GM21723 (cell line): ENCODE data around the gene SLC12A6.
"Not testable (repeated sequence)": the region's sequence is repeated elsewhere in the genome, so short reads cannot be mapped to it uniquely, and the experiment has no call there.

Experiments
- ATAC-seq: cut with Tn5 transposase; IDR thresholded peaks from one replicate; pipeline ENCODE4 v1.9.1; 2021; ENCODE audit warnings: mild to moderate bottlenecking, moderate library complexity; ENCODE audit not compliant: unreplicated experiment

The SLC12A6 gene

DNA sequence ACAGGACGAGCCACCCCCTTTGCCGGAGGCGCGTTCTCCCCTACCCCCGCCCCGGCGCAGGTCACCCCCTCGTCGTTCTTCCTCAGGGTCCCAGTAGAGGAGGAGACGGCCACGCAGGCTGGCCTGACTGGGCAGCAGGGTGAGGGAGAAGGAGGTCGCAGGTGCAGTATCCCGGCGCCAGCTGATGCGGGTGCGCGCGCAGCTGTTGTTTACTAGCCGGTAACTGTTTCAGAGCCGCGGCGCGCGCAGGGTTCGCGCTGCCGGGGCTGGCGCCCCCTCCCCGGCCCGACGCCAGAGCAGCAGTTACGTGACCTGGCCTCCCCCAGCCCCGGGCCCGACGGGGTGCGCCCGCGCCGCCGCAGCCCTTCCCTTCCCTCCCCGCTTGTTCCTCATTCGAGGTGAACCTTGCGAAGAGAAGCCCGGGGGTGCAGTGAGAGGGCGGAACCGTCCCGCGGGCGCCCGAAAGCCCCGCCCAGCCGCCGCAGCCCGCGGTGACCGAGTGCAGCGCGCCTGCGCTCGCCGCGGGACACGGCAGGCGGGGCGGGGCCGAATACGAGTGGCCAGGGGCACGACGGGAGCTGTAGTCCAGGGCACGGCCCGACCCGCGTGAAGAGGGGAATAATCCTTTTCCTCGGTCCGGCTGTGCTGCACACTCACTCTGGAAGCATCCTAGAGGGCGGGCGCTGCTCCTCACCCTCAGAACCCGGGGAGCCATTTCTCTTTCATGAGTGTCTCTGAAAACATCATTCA, at the start of gene SLC12A6:
SLC12A6 (minus strand) TSS at position 225 of the 750 bp plus-strand sequence. CDS start 1,101 bp downstream, outside the sequence.
- ATAC-seq, result peak; percentile 66

DNA sequence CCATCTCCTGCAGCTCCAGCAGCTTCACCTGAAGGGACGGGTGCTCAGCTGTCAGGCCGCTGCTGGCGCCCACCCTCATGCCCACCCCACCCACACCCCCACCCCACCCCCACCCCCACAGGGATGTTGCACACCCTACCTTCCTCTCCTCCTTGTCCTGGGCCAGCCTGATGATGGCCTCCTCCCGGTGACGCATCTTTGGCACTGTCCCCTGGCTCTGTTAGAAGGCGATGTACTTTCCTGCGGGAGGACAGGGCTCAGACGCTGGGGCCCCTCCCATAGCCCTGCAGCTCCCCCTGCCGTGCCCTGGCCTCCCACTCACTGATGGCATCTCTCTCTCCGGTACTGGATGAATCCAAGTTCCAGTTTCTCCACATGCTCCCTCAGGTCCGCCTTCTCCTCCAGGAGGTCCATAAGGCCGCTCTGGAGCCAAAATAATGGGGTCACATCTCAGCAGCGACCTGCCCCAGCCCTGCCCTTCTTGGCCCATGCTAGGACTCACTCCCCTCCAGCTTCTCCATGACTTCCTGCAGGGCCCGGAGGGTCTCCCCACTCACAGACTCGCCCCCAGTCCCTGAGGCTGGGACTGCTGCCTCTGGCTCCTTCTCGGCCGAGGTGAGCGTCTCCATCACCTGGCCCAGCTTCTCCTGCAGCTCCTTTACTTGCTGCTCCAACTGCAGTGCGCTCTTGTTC, 44.4 kb upstream of the SLC12A6 start:
- ATAC-seq, result not testable (repeated sequence)

DNA sequence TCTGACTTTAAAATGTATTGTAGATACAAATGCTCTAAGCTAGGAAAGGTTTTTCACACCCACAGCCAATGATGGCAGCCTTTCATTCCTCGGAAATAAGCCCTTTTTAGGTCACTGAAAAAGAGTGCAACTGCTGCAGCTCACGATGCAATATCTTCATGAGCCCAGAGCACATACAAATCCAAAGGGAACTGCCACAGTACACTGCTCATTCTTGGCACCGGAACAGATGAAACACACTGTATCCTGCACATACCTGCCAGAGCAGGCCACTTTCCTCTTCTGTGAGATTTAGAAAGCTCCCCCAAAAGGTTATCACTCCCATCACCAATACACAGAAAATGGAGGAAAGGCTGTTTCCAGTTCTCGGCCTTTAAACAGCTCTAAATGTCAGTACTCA, 42.9 kb upstream of the SLC12A6 start:
- ATAC-seq, result not testable (repeated sequence)

DNA sequence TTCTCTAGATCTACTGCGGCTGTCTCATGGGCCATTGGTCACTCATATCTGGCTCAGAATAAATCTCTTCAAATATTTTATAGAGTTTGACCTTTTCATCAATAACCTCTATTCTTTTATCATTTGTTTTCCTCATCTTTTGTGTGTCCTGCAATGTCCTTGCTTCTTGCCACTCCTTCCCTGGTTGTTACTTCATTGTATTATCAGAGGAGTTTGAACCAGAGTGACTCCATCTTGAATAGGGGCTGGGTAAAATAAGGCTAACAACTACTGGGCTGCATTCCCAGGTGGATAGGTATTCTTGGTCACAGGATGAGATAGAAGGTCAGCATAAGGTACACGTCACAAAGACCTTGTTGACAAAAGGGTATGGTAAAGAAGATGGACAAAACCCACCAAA, 39.3 kb upstream of the SLC12A6 start:
- ATAC-seq, result no peak

DNA sequence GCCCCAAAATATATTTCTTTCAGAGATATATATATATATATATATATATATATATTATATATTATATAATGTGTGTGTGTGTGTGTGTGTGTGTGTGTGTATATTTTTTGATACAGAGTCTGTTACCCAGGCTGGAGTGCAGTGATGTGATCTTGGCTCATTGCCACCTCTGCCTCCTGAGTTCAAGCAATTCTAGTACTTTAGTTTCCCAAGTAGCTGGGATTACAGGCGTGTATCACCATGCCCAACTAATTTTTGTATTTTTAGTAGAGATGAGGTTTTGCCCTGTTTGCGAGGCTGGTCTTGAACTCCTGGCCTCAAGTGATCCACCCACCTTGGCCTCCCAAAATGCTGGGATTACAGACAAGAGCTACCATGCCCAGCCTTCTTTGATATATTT, 38.0 kb upstream of the SLC12A6 start:
- ATAC-seq, result not testable (repeated sequence)

DNA sequence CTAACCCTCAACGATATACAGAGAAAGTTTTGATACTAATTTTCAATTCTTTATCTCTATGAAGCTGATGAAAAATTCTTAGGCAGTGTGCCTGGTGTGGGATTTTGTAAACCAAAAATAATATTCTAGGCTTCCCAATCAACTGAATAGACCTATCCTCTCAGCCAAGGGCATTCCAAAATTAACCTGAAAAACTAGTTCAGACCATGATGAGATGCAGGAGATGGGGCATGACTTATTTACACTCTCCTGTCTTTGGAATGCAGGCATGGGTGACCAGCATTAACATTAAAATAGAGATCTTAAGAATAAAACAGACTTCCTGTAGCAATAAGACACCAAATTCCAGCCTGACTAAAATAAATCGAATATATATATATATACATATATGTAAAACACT, 37.2 kb upstream of the SLC12A6 start:
- no peak for ATAC-seq

DNA sequence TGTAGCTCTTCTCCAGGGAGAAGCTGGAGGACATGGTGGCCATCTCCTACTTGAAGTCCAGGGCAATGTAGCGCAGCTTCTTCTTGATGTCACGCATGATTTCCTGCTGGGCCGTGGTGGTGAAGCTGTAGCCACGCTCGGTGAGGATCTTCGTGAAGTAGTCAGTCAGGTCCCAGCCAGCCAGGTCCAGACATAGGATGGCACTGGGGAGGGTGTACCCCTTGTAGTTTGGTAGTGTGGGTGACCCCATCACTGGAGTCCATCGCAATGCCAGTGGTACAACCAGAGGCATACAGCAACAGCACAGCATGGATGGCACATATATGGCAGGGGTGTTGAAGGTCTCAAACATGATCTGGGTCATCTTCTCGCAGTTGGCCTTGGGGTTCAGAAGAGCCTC, 36.4 kb upstream of the SLC12A6 start:
- no peak for ATAC-seq

DNA sequence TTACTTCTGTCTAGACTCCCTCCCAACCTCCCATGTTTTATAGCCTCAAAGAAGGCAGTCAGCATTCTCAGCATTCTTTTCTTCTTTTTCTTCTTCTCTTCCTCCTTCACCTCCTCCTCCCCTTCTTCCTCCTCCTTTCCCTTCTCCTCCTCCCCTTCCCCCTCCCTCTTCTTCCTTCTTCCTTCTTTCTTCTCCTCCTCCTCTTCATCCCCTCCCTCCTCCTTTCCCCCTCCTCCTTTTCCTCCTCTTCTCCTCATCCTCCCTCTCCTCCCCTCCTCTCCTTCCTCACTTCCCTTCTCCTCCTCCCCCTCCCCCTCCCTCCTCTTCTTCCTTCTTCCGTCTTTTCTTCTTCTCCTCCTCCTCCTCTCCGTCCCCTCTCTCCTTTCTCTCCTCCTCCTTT, 33.1 kb upstream of the SLC12A6 start:
- no peak for ATAC-seq

DNA sequence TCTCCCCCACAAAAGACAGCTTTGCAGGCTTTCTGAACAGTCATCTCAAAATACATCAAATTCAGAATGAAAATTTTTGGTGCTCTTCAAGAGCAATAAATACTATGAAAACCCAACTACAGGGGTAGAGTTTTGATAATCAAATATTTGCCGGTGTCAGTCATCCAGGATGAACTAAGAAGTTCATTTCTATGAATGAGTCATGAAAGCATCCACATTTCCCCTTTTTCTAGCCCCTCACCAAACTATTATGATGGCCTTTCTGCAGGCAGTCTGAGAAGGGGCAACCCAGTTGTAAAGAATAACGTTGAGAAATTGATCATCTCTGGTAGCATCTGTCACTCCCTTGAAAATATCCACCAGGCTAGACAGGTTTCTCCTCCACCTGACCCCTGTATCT, 32.5 kb upstream of the SLC12A6 start:
- no peak for ATAC-seq

DNA sequence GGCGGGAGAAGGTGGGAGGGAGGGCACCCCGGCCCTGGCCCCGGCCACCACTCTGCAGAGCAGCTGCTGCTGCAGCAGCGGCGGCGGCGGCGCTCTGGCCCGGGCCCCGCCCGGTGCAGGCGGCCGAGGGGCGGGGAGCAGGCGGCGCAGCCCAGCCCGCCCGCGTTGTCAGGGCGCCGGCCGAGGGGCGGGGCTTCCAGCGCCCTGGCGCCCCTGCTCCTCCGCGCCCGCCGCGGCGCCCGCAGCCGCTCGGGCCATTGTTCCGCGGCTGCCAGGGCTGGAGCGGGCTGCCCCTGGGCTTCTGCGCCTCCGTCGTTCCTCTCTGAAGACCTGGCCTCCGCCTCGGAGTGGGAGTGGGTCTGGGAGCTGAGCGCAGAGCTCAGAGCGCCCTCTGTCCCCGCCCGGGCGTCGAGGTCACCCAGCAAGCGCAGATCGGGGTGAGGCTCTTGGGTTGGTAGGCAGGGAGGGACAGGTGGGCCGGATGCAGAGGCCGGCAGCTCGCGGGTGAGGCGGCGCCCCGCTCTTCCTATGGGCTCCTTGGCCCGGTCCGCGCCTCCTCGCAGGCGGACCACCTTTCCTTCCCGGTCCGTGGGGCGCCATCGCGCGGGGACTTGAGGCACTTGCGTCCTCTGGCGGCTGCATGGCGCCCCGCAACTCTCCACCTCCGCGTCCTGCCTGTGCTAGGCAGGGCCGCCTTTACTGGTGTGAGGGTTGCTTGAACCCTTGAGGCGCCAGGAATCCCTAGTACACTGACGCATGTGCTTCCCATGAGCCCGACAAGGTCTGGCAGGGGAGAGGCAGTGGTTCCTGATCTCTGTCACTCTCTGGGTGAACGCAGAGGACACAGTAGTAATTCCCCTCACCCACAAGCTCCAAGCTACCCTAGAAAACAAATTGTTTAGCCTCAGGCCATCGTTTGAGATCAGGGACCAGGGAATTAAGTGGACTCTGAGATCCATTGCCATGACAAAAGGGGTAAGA, 29.8 kb upstream of the SLC12A6 start, which contains the start of gene LPCAT4:
LPCAT4 (minus strand) TSS at position 96 of the 981 bp plus-strand sequence. CDS start 96 bp downstream, outside the sequence.
- peak; percentile 80 for ATAC-seq

DNA sequence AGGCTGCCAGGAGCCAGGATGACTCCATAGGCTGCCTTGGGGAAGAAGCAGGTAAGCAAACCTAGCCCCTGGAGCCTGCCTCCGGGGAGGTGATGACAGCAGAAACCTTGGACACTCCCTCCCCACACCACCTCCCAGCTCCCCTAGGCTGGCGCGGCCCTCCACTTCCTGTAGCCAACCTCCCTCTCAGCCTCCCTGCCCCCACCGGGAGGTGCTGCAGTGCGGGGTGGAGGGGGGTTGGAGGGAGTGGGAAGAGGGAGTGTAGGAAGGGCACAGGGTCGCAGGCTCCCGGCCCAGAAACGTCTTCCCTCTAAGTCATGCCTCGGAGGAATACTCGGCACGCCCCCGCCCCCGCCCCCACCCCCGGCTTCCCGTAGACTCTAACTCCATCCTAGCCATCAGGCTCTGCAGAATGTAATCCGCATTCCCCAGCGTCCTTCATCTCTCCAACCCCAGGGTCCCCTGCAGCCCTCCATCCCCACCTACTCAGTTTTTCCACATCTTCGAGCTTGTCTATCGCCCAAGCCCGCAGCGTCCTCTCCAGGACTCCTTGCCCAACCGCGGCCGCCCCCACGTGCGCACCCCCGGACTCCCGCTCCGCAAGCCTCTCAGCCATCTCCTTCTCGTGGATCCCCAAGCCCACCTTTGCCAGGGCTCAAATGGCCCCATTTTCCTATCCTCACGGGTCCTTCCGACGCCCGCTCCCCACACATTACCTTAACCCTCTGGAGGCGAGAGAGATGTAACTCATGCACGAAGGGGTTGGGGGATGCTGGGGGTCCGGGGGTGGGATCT, 28.9 kb upstream of the SLC12A6 start:
- ATAC-seq, result peak; percentile 29

DNA sequence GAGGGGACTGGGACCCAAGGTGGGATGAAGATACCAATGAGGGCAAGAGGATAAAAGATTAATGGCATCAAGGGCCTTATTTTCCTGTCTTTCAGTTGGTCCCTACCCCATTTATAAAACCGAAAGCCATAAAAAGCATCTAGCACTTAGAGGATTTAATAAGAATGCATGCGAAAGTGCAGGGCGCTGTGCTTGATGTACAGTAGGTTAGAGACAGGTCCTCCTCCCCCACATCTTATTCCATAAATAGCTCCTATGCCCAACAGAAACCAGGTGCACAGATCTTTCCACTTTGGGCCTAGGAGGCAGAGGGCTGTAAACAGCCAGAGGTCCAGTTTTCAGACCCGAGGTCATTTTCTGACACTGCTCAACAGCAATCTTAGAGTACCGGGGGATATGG, 28.3 kb upstream of the SLC12A6 start:
- ATAC-seq, result no peak

DNA sequence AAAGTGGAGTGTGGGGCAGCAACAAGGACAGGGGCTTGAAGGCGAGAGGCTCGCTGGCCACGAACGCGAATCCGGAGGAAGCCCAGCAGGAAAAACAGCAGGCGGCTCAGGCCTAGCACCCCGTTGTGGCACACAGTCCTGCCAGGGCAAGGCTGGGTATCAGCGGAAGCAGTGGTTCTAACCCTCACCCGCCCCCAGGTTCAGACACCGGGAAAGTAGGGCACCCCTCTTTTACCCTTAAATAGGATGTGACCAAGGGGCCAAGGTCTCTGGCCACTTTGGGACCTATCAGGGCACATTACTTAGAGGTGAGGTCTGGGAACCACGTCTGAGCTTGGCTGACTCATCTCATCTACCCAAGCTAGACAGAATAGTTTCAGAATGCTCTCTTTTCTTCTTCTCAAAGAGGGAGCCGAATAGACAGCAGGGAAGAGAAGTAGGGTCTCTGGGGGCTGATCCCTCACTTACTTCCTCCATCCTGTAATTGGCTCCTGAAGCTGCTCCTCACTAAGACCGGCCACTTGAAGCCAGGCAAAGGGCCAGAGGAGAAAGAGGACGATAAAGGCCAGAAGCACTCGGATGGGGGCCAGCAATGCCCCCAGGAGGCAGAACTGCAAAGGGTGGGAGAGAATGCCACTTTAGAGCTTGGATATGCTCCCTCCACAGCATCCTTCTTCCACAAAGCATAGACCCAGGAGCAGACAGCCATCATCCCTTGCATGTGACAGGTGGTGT, 27.7 kb upstream of the SLC12A6 start:
- ATAC-seq, result no peak

DNA sequence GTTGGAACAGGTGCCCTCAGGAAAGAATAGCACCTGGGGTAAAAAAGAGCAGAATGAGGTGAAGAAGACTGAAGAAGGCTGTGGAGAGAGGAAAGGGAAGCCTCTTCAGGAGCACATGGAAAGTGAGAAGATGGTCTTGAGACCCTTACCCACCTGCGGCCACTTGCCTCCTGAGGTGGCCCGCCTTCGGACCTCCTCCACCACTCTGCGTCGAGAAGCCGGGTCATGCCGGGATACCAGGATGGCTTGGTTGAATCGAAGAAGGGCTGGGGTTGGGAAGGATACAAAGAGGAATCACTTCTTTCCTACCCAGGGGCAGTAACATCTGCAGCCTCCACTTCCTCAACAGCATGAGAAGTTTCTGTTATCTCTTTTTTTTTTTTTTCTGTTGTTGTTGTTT, 26.5 kb upstream of the SLC12A6 start:
- ATAC-seq, result no peak

DNA sequence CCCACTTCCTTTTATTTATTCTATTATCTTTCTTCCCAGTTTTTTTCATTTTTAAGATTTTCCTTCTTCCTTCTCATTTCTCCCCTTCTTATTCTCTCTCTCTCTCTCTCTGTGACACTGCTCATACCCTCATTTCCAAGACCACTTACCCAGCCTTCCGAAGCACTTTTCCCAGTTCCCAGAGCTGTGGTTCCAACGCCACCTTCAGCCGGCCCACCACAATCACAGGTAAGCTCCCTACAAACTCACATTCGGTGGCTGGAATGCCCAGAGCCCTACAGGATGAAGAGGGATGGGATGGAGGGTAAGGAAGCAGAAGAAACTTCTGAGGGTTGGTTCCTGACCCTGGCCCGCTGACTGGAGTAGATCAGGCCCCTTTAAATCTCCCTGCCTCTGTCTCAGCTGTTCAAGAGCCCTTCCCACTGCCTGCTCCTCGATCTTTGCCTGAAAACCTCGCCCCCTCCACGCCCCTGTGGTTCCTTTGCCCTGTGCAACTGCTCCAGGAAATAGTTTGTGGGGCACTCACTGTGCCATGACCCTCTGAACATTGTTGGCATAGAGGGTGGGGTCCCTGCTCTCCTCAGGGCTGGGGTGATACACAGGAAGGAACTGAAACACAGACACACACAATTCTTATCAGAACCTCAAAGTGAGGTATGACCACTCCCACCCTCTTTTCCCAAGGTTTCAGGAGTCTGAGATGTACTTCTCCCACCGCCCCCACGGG, 24.6 kb upstream of the SLC12A6 start:
- no peak for ATAC-seq

DNA sequence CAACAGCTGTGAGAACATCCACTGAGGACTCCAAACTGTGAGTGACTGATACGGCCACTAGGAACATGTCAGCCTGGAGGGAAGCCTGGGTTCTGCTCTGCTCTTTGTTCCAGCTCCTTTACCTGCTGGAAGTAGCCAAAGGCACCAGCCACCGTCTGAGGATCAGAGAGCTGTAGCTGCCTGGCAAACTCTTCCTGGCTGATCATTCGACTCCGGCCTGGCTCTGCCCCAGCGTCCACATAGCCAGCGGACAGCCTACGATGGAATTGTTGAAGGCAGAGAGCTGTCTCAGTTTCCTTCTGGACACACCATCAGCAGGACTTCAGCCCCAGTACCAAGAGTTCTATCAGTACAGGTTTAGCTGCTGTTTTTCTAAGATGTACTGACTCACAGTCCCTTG, 23.7 kb upstream of the SLC12A6 start:
- no peak for ATAC-seq

DNA sequence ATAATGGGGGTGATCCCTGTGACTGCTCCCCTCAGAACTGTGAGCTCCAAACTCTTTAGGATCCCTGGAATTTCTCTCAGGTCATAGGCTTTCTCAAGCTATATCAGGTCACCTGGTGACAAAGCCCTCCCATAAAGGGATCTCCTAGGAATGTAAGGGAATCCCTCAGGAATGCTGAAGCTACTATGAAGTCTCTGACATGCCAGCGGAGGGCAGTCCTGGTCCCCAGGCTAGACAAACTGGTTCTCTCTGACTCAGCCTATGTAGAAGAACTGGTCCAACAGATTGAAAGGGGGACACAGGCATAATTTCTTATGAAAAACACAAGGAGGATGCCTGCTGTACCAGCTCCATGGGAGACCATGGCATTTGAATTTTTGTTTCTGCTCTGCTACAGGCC, 22.7 kb upstream of the SLC12A6 start:
- no peak for ATAC-seq

DNA sequence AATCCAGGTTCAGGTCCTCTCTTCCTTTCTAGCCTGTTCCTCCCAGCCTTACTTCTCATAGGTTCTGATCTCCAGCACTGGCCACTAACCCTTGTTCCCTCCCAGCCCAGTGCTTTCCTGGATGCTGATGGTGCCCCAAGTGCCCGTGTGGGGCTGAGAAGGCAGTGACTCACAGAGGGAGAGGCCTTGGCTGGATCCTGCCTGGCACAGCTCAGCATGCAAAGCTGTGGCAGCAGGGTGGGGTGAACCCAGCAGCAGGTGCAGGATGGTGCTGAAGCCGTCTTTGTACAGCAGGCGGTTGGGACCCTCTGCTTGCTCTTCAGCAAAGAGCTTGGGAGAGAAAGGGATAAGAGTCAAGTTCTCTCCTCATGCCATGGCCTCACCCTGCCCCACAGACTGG, 21.8 kb upstream of the SLC12A6 start:
- ATAC-seq, result no peak

DNA sequence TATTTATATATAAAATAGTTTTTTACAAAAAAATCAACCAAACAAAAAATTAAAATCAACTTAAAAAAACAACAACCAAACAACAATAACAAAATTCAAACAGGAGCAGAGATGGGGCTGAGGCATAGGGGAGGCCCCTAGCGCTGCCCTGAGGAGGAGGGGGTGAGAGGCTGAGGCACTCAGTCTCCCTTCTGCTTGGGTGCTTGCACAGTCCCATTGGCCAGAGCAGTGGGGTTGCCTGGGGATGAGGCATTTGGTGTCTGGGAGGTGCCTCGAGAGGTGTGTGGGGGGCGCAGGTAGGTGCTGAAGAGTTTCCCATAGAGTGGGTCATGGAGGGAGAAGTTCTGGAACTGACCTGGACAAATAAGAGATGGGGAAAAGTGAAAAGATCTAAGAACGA, 21.4 kb upstream of the SLC12A6 start:
- ATAC-seq, result no peak
